Measurements from ENCODE around the gene DEFB128. TPM values are rescaled to one million over a fixed set of nuclear protein-coding genes. Genes with fewer than 3 reads are reported as not detected.

Gene DEFB128
- not detected for total RNA-seq

- no peak within 1 kb of the TSS for H3K27ac ChIP-seq
- no peaks in the 10 kb centered on the region for H3K36me3 ChIP-seq
- in situ Hi-C loops (cut with MboI; ENCODE audit: low pct_ligation_motif_present in 1 of 4, low pct_unique_long_range_greater_than_20kb in 1 of 4, low sequenced_read_pairs in 3 of 4) (no loop called here), intact Hi-C loops (cut with DNase I; ENCODE audit: low total_unique reads) (no loop called here)
- WGBS, 2 donors (ENCODE audit: low coverage in 1 of 2) = 56 to 62% methylated on average over 5 to 7 of the region's 7 CpGs
- no peaks in the 10 kb centered on the region for H3K9me3 ChIP-seq
- no peak for DNase-seq
- H3K4me1 ChIP-seq = no peaks in the 10 kb centered on the region
- H3K27me3 ChIP-seq = peaks cover 10% of the 10 kb centered on the region
- no peak within 1 kb of the TSS for H3K4me3 ChIP-seq
- TF ChIP-seq POLR2A (IDR thresholded peaks at IDR 0.05) (no peak), POLR2AphosphoS5 (IDR thresholded peaks at IDR 0.05) (no peak), CTCF (IDR thresholded peaks at IDR 0.05) (no peak), EP300 (IDR thresholded peaks at IDR 0.05; ENCODE audit: low read depth) (no peak)
These were observed at the start of gene DEFB128 for GRCh38 chr20:189611-190010. Gene DEFB128, minus strand, starts transcription at chr20:189711. Its CDS starts 88 bp downstream, at chr20:189623.

DNA sequence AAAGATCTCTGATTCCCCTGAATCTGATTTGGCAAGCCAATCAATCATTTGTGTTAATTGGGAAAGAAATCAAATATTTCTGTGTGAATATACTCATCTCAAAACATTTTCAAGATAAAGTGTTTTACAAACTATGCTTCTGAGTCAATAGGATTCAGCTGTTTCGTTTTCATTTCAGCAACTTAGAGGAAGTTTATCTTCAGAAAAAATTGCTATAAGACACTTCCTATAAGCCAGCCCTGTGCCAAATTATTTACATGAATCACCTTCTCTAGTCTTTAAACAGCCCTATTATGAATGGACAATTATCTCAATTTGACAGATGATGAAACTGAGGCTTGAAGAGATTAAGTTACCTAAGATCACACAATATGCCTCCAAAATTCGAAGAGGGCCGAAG, 48.4 kb upstream of the DEFB128 start:
- H3K27me3 ChIP-seq = peaks cover 16% of the 10 kb centered on the region
- intact Hi-C loops (cut with DNase I; ENCODE audit: low total_unique reads) = no loop called here
- DNase-seq = no peak
- WGBS, 2 donors (ENCODE audit: low coverage in 1 of 2) = 63 to 66% methylated on average over 3 of the region's 3 CpGs
- H3K4me3 ChIP-seq = no peak overlapping the region
- H3K27ac ChIP-seq = no peak overlapping the region
- no peaks in the 10 kb centered on the region for H3K36me3 ChIP-seq
- in situ Hi-C loops (cut with MboI; ENCODE audit: low pct_ligation_motif_present in 1 of 4, low pct_unique_long_range_greater_than_20kb in 1 of 4, low sequenced_read_pairs in 3 of 4) = no loop called here
- TF ChIP-seq POLR2AphosphoS5 (IDR thresholded peaks at IDR 0.05) = no peak
- no peak for TF ChIP-seq CTCF (IDR thresholded peaks at IDR 0.05)
- no peak for TF ChIP-seq POLR2A (IDR thresholded peaks at IDR 0.05)
- no peak for TF ChIP-seq EP300 (IDR thresholded peaks at IDR 0.05; ENCODE audit: low read depth)
- H3K9me3 ChIP-seq = no peaks in the 10 kb centered on the region
- H3K4me1 ChIP-seq = peaks cover 0 to 3% (median 0%) of the 10 kb centered on the region in 4 donors

- in situ Hi-C loops (cut with MboI; ENCODE audit: low pct_ligation_motif_present in 1 of 4, low pct_unique_long_range_greater_than_20kb in 1 of 4, low sequenced_read_pairs in 3 of 4) = no loop called here
- 26 to 55% methylated on average over 4 of the region's 4 CpGs for WGBS, 2 donors (ENCODE audit: low coverage in 1 of 2)
These were observed 48.0 kb upstream of the DEFB128 start for GRCh38 chr20:237489-237888.

DNA sequence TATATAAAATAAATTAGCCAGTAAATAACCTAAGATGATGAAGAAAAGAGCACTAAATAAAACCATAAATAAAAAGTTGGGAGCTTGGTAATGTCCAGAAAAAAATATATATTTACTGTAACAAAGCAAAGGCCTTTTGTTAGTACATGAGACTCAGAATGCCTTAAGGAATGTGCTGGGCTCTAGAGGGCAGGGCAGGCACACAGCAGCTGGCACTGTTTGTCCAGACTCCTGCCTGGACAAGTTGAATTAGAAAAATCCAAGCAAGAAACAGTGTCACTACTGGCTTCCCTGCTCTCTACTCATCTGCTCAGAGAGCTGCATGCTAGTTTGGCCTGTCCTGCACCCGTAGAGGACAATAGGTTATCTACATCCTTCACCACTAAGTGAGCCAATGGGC, 46.4 kb upstream of the DEFB128 start:
- 86% methylated on average over 1 of the region's 1 CpG; no CpG with 5 or more reads in 1 of the 2 donors for WGBS, 2 donors (ENCODE audit: low coverage in 1 of 2)
- intact Hi-C loops (cut with DNase I; ENCODE audit: low total_unique reads) = no loop called here
- no peak for TF ChIP-seq CTCF (IDR thresholded peaks at IDR 0.05)
- TF ChIP-seq EP300 (IDR thresholded peaks at IDR 0.05; ENCODE audit: low read depth) = no peak
- no peak for TF ChIP-seq POLR2A (IDR thresholded peaks at IDR 0.05)
- no peak for TF ChIP-seq POLR2AphosphoS5 (IDR thresholded peaks at IDR 0.05)

More at GRCh38 chr20:237489-237888, 48.0 kb upstream of the DEFB128 start:
- Histone ChIP-seq H3K27ac (no peak overlapping the region), H3K36me3 (no peaks in the 10 kb centered on the region), H3K4me3 (no peak overlapping the region), H3K27me3 (peaks cover 11% of the 10 kb centered on the region), H3K9me3 (no peaks in the 10 kb centered on the region), H3K4me1 (peaks cover 0 to 3% (median 0%) of the 10 kb centered on the region in 4 donors)
- intact Hi-C loops (cut with DNase I; ENCODE audit: low total_unique reads) = no loop called here
- DNase-seq = peak; percentile 12
- no peak for TF ChIP-seq POLR2AphosphoS5 (IDR thresholded peaks at IDR 0.05)

More for the DNA sequence above, 46.4 kb upstream of the DEFB128 start:
- Histone ChIP-seq H3K27me3 (no peaks in the 10 kb centered on the region), H3K27ac (no peak overlapping the region), H3K4me1 (peaks cover 0 to 3% (median 0%) of the 10 kb centered on the region in 4 donors), H3K36me3 (no peaks in the 10 kb centered on the region), H3K9me3 (no peaks in the 10 kb centered on the region), H3K4me3 (no peak overlapping the region)
- in situ Hi-C loops (cut with MboI; ENCODE audit: low pct_ligation_motif_present in 1 of 4, low pct_unique_long_range_greater_than_20kb in 1 of 4, low sequenced_read_pairs in 3 of 4) = no loop called here
- DNase-seq = no peak
